GM20431 (cell line): ENCODE measurements around the gene REPS2.

Experiments
- in situ Hi-C: fragments of 300-500 bp; cut with MseI, MboI; formaldehyde crosslinking; loops from one replicate; pipeline ENCODE4 v1.15.0; 2020; ENCODE audit warnings: low sequenced_read_pairs; ENCODE audit not compliant: unreplicated experiment

The REPS2 gene

GRCh38 chrX:16994736-16995135, 48.3 kb downstream of the REPS2 start:
- in situ Hi-C loops, result no loop called here

- in situ Hi-C loops, result no loop called here
Observed at GRCh38 chrX:16997313-16997712, 50.9 kb downstream of the REPS2 start.

GRCh38 chrX:16999275-16999674, 52.8 kb downstream of the REPS2 start:
- in situ Hi-C loops, result no loop called here

- in situ Hi-C loops, result no loop called here
Observed at GRCh38 chrX:17000751-17001150, 54.3 kb downstream of the REPS2 start.

GRCh38 chrX:17005712-17006368, 59.4 kb downstream of the REPS2 start:
- in situ Hi-C loops, result no loop called here

- in situ Hi-C loops, result no loop called here
Observed at GRCh38 chrX:17007134-17007768, 60.8 kb downstream of the REPS2 start.

- in situ Hi-C loops, result no loop called here
Observed at GRCh38 chrX:17009856-17010625, 63.6 kb downstream of the REPS2 start.

GRCh38 chrX:17012465-17012864, 66.0 kb downstream of the REPS2 start:
- in situ Hi-C loops, result no loop called here

GRCh38 chrX:17014216-17014615, 67.8 kb downstream of the REPS2 start:
- in situ Hi-C loops, result no loop called here

- in situ Hi-C loops, result no loop called here
Observed at GRCh38 chrX:17017134-17017533, 70.7 kb downstream of the REPS2 start.

GRCh38 chrX:17020356-17020755, 73.9 kb downstream of the REPS2 start:
- in situ Hi-C loops, result no loop called here

- in situ Hi-C loops, result no loop called here
Observed at GRCh38 chrX:17020851-17021821, 74.7 kb downstream of the REPS2 start.

- in situ Hi-C loops, result no loop called here
Observed at GRCh38 chrX:17021851-17022604, 75.6 kb downstream of the REPS2 start.

- in situ Hi-C loops, result no loop called here
Observed at GRCh38 chrX:17023661-17024060, 77.2 kb downstream of the REPS2 start.

- in situ Hi-C loops, result no loop called here
Observed at GRCh38 chrX:17024886-17025285, 78.4 kb downstream of the REPS2 start.

GRCh38 chrX:17025621-17026302, 79.3 kb downstream of the REPS2 start:
- in situ Hi-C loops, result no loop called here

GRCh38 chrX:17027931-17028330, 81.5 kb downstream of the REPS2 start:
- in situ Hi-C loops, result no loop called here

- in situ Hi-C loops, result no loop called here
Observed at GRCh38 chrX:17028356-17028755, 81.9 kb downstream of the REPS2 start.

GRCh38 chrX:17030092-17030491, 83.6 kb downstream of the REPS2 start:
- in situ Hi-C loops, result no loop called here
